Measurements from ENCODE around the gene FNDC3A. TPM values are rescaled to one million over a fixed set of nuclear protein-coding genes. Genes with fewer than 3 reads are reported as not detected.

Gene FNDC3A
- total RNA-seq, 1 donor from 2014 or later: 61.4 TPM

DNA sequence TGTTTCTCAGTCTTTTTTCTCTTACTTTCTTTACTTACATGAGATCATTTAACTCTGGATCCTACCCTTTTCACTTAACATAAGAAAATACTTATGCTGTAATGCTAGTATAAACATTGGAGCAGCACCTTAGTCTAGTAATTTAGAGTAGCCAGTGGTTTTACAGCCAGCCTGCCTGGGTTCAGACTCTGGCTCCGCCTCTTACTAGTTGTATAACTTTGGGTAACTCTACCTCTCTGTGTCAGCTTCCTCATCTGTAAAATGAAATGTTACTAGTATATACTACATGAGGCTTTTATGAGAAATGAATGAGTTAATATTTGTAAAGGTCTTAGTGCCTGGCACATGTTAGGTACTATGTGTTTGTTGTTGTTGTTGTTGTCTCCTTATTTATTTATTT lies 277.6 kb downstream of the FNDC3A start:
- H3K9me3 ChIP-seq: no peaks in the 10 kb centered on the region
- no peaks in the 10 kb centered on the region for H3K27me3 ChIP-seq (ENCODE audit: low read depth)
- no peak overlapping the region for H3K4me3 ChIP-seq
- H3K36me3 ChIP-seq: peaks cover 22% of the 10 kb centered on the region
- no peak for ATAC-seq
- H3K27ac ChIP-seq: no peak overlapping the region
- no peak for DNase-seq
- TF ChIP-seq, protein P1, sequence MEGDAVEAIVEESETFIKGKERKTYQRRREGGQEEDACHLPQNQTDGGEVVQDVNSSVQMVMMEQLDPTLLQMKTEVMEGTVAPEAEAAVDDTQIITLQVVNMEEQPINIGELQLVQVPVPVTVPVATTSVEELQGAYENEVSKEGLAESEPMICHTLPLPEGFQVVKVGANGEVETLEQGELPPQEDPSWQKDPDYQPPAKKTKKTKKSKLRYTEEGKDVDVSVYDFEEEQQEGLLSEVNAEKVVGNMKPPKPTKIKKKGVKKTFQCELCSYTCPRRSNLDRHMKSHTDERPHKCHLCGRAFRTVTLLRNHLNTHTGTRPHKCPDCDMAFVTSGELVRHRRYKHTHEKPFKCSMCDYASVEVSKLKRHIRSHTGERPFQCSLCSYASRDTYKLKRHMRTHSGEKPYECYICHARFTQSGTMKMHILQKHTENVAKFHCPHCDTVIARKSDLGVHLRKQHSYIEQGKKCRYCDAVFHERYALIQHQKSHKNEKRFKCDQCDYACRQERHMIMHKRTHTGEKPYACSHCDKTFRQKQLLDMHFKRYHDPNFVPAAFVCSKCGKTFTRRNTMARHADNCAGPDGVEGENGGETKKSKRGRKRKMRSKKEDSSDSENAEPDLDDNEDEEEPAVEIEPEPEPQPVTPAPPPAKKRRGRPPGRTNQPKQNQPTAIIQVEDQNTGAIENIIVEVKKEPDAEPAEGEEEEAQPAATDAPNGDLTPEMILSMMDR (IDR thresholded peaks at IDR 0.05): no peak
- H3K4me1 ChIP-seq: peaks cover 22% of the 10 kb centered on the region
- intact Hi-C loops (cut with DNase I): no loop called here

DNA sequence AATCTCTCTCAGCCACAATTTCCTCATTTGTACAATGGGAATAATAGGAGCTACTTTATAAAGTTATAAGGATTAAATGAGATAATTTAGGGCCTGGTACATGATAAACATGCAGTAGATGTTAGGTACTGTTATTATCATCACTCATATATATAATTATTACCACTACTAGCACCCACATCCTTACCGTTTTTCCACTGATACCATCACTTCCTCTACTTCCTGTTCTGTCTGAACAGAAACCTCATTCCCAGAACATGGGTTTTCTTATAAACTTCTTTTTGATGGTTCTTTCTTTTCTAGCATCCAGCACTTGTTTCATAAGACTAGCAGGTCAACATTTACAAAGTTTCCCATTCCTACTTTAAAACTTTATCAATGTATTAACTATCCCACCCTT lies 278.3 kb downstream of the FNDC3A start:
- Histone ChIP-seq H3K36me3 (peaks cover 22% of the 10 kb centered on the region), H3K4me3 (no peak overlapping the region), H3K27me3 (ENCODE audit: low read depth) (no peaks in the 10 kb centered on the region), H3K4me1 (peaks cover 17% of the 10 kb centered on the region), H3K27ac (no peak overlapping the region), H3K9me3 (no peaks in the 10 kb centered on the region)
- intact Hi-C loops (cut with DNase I): no loop called here
- no peak for DNase-seq
- ATAC-seq: no peak
- TF ChIP-seq, protein P1 (IDR thresholded peaks at IDR 0.05): no peak

DNA sequence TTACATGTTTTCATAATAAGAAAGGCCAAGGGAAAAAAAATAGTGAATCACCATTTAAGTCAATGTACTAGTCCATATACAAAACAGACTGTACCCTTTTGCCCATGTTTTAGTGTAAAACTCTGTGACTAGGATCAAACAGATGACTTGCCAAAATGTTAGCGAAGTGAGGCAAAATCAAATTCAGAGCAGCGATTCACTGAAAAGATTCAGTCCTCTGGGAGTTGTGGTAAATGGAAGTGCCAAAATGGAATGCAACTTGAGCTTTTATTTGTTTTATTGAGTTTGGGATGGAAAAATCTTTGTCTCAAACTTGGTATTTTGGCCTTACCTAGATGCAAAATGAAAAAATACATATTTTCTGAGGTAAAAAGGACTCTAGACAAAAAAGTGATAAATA lies 281.1 kb downstream of the FNDC3A start:
- Histone ChIP-seq H3K9me3 (no peaks in the 10 kb centered on the region), H3K4me1 (peaks cover 3% of the 10 kb centered on the region), H3K36me3 (peaks cover 48% of the 10 kb centered on the region), H3K4me3 (no peak overlapping the region), H3K27ac (no peak overlapping the region), H3K27me3 (ENCODE audit: low read depth) (no peaks in the 10 kb centered on the region)
- intact Hi-C loops (cut with DNase I): no loop called here
- no peak for ATAC-seq
- DNase-seq: no peak
- TF ChIP-seq, protein P1 (IDR thresholded peaks at IDR 0.05): no peak

DNA sequence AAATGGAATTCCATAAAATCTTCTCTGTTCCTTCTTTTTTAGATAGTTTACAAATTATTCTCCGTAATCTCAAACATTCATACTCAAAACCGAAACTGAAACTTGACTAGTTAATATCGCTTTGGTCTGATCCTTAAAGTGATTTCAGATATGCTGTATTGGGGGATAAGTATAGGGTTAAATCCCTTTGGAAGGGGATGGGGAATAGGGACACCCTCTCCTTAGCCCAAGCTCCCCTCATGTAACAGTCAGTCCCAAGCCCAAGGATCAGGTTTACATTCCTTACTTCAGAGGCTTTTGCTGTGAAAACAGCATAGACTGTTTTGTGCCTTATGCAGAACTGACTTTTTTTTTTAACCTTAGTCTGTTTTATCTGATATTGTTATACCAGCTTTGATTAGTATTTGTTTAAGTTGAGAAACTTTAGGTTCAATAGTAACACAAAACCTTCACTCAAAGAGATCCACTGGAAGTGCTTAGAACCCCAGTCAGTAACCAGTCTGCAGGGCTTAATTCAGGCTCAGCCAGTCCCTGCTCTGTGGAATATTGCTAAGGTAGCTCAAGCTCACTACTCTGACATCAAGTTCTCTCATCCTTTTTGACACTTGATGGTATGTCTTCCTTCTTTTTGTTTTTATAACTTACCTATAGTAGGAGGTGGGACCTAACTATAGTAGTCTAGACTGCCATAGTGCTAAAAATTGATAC lies 282.5 kb downstream of the FNDC3A start:
- TF ChIP-seq, protein P1 (IDR thresholded peaks at IDR 0.05): no peak
- Histone ChIP-seq H3K4me3 (peak overlapping the region; percentile 44), H3K4me1 (peaks cover 3% of the 10 kb centered on the region), H3K9me3 (no peaks in the 10 kb centered on the region), H3K27me3 (ENCODE audit: low read depth) (no peaks in the 10 kb centered on the region), H3K27ac (peak overlapping the region; percentile 22), H3K36me3 (peaks cover 61% of the 10 kb centered on the region)
- intact Hi-C loops (cut with DNase I): no loop called here
- ATAC-seq: peak; percentile 30 to 53
- no peak for DNase-seq

Other genes with a start within 250 kb of the FNDC3A start
- not detected for gene MLNR, start 244.4 kb downstream of the FNDC3A start, total RNA-seq